Measurements from ENCODE around the gene LRIF1.
"Not testable (repeated sequence)": the region's sequence is repeated elsewhere in the genome, so short reads cannot be mapped to it uniquely, and the experiment has no call there.

Gene LRIF1

DNA sequence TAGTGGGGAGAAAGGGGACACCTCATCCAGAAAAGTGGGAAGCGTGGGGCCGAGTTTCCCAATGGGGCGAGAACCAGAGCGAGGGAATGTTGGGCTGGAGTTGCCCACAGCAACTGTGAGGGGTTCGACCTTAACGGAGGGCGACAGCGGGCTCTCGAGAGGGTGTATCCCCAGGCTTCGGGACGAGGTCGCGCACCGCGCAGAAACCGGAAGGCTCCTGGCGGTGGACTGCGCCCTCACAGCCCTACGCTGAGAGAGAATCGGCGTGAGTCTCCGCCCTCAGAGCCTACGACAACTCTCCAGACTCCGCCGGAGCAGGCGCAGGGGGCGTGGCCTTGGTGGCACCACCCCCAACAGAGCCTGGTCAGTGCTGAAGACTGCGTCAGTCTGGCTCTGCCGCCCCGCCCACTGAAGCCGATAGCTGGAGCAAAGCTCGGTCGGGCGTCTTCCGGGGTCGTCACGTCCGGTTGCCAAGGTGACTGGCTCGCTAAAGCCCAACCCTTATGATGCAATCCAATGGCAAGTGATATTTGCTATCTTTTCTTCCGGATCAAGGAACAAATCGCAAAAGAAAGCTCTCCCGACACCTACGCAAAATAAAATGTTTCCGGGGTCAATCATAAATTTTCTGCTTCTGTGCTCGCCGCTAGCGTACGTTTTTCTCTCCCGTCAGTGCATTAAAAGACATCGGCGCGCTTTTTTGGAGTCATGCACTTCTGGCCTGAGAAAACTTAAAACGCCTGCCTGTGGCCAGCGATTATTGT lies at the start of gene LRIF1:
Gene LRIF1 (minus strand): TSS at position 232 of the 764 bp plus-strand sequence. CDS start 234 bp downstream, outside the sequence.
- peak; percentile 99 to 100 for DNase-seq (ENCODE audit: low read depth in 2 of 2, low spot score in 1 of 2)

GRCh38 chr1:111008031-111008430 lies 44.3 kb upstream of the LRIF1 start:
- no peak for DNase-seq (ENCODE audit: low read depth in 2 of 2, low spot score in 1 of 2)

GRCh38 chr1:111006556-111006955 lies 42.8 kb upstream of the LRIF1 start:
- no peak for DNase-seq (ENCODE audit: low read depth in 2 of 2, low spot score in 1 of 2)

- not testable (repeated sequence) for DNase-seq (ENCODE audit: low read depth in 2 of 2, low spot score in 1 of 2)
Observed at GRCh38 chr1:110999607-111000006, 35.9 kb upstream of the LRIF1 start.

DNA sequence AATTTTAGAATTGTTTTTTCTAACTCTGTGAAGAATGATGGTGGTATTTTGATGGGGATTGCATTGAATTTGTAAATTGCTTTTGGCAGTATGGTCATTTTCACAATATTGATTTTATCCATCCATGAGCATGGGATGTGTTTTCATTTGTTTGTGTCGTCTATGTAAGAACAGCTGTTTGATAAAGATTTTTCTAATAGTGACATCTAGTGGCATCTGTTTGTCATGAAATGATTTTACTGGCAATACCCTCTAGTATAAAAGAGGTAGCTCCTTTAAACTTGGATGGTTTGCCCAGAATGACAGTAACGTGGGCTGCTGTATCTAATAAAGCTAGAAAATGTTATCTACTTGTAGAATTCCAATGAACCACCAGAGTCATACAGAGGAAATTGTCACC lies 28.6 kb upstream of the LRIF1 start:
- DNase-seq (ENCODE audit: low read depth in 2 of 2, low spot score in 1 of 2), result not testable (repeated sequence)

- not testable (repeated sequence) for DNase-seq (ENCODE audit: low read depth in 2 of 2, low spot score in 1 of 2)
Observed at GRCh38 chr1:110991295-110991694, 27.6 kb upstream of the LRIF1 start.

DNA sequence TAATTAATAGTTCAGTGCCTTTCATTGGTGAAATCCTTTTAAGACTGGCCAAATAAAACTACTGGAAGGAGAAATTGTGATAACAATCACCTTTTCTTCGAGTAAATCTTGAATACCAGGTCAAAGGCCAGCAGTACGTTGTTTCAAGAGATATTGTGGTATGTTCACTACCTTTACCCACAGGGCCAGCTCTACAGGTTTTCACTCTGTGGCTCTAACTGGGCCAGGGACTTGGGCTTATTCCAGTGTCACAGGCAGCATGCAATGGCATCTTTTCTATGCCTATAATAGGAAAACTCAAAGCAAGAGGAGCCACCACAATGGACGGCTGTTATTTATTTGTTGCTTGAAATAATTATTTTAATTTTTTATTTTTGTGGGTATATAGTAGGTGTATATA lies 26.8 kb upstream of the LRIF1 start:
- no peak for DNase-seq (ENCODE audit: low read depth in 2 of 2, low spot score in 1 of 2)

GRCh38 chr1:110986407-110986891 lies 22.7 kb upstream of the LRIF1 start:
- DNase-seq (ENCODE audit: low read depth in 2 of 2, low spot score in 1 of 2), result no peak

DNA sequence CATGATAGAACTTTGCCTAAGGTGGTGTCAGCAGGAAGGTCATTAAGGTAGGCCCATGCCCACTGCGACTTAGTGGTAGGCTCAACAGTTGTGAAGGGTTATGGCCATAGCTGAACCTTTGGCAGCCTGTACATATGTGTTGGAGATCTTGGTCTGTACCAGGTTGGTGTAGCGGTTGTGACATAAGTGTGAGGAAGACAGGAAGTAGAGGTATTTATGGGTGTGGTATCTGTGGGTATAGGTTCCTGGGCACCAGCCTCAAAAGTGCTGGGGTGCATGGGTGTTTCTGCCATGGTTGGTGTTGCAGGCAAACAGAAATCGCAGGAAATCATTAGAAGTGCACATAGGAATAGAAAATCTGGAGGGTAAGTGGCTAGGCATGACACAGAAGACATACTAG lies 18.6 kb upstream of the LRIF1 start:
- DNase-seq (ENCODE audit: low read depth in 2 of 2, low spot score in 1 of 2), result no peak

- no peak for DNase-seq (ENCODE audit: low read depth in 2 of 2, low spot score in 1 of 2)
Observed at GRCh38 chr1:110979154-110979553, 15.4 kb upstream of the LRIF1 start.

GRCh38 chr1:110976089-110976488 lies 12.4 kb upstream of the LRIF1 start:
- no peak for DNase-seq (ENCODE audit: low read depth in 2 of 2, low spot score in 1 of 2)

GRCh38 chr1:110975265-110975664 lies 11.5 kb upstream of the LRIF1 start:
- DNase-seq (ENCODE audit: low read depth in 2 of 2, low spot score in 1 of 2), result no peak

DNA sequence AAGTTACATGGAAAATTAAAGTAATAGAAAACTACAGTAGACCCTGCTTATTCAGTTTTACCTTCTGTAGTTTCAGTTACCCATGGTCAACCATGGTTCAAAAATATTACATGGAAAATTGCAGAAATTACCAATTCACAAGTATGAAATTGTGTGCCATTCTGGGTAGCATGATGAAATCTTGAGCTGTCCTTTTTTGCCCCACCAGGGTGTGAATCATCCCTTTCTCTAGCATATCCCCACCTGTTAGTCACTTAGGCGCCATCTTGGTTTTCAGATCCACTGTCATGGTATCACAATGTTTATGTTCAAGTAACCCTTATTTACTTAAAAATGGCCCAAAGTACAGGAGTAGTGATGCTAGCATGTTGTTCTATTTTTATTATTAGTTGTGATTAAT lies 3.5 kb upstream of the LRIF1 start:
- no peak for DNase-seq (ENCODE audit: low read depth in 2 of 2, low spot score in 1 of 2)

GRCh38 chr1:110964455-110964903 lies 757 bp upstream of the LRIF1 start:
- DNase-seq (ENCODE audit: low read depth in 2 of 2, low spot score in 1 of 2), result no peak

DNA sequence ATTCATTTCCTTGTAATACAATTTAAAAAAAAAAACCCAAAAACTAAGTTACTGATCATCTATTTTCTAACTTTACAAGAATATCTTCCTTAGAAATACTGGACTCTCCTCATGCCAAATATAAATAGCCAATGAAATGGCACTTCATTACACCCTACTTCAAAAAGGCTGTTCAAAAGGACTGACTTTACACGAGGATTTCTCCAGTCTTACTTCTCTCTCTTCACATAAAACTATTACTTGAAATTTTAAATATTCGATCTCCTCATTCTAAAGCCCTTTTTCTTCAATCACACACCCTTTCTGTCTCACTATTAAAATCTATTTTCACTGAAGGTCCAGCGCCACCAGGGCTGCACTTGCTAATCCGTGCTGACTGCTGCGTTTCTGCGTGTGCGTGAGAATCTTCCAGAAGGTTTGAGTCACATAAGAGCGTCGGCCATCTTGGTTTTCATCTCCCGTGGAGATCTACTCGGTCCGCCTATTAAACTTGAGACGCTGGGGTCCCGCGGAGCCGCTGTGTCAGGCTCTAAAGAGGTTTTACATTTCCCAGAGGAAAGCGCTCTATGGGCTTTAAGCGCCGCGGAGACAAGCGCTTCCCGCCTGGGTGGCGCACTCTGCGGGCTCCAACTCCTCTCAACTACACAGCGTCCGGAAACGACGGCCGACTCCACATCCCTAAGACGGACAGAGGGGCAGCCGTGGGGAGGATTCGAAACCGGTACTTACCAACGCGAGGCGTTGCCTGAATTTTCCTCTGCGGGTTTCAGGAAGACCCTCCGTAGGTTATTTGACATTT lies 631 bp downstream of the LRIF1 start:
- DNase-seq (ENCODE audit: low read depth in 2 of 2, low spot score in 1 of 2), result peak; percentile 37 to 41

DNA sequence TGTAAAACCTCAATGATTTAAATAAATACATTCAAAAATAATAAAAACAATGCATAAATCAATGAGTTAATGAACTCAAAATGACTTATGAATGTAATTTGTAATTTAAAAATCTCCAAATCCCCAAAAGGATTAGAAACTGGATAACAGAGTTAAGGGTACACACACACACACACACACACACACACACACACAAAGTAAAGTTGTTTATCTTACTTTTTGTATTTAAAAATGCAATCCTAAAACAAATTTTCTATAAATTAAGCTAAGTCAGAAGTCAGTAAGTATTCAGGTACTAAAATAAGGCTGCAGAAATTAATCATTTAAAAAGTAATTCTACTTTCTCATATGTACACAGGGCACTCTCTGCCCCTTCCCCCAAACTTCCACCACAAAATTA lies 1.8 kb downstream of the LRIF1 start:
- DNase-seq (ENCODE audit: low read depth in 2 of 2, low spot score in 1 of 2), result no peak

GRCh38 chr1:110960777-110961420 lies 2.8 kb downstream of the LRIF1 start:
- no peak for DNase-seq (ENCODE audit: low read depth in 2 of 2, low spot score in 1 of 2)

- DNase-seq (ENCODE audit: low read depth in 2 of 2, low spot score in 1 of 2), result no peak
Observed at GRCh38 chr1:110957798-110958197, 5.9 kb downstream of the LRIF1 start.

DNA sequence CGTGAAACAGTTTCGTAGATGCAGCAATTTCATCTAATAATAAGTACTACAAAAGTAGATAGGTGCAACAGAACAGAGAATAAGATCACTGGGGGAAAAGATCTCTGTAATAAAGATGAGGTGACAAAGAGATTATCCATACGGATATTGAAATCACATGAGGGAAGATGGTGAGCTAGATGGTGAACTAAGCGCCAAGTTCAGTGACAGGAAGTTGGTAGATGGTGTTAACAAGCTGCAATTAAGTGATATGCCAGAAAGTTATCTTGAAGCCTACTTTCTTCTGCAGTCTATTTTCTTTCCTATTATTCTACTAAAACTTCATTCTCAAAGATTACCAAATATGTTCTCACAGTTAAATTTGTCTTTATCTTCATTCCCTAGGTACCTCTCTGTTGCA lies 7.1 kb downstream of the LRIF1 start:
- DNase-seq (ENCODE audit: low read depth in 2 of 2, low spot score in 1 of 2), result no peak

DNA sequence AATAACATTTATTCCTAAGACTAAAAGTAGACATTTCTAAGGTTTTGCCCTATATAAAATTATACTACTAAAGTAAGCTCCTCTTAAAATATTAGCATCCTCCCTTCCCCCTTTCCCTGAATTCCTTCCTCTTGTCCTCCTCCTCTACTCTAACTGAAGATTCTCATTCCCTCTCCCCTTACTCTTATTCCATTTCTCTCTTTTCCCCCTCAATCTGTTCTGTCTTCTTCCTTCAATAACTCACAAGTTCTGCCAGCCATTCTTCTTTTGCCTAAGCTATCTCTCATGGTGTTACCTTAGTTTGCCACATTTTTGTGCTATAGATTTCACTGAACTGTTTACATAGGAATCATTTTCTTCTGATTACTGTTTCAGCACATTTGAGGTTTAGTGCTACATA lies 10.7 kb downstream of the LRIF1 start:
- no peak for DNase-seq (ENCODE audit: low read depth in 2 of 2, low spot score in 1 of 2)

DNA sequence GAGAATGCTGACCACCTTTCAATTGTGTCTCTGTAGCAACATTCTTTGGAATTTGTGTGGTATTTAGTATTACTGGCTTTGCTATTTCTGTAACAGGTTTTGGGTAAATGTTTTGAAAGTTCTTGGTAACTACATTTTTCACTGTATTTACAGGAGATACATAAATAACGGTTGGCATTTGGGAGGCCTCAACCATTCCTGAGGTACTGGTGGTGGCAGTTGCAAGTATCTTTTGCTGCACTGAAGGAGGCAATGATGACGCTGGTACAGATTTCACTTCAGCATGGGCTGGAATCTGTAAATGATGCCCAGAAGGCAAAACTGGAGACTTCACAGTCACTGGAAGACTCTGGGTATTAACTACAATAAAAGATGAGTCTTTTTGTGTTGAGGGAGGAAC lies 11.7 kb downstream of the LRIF1 start:
- DNase-seq (ENCODE audit: low read depth in 2 of 2, low spot score in 1 of 2), result no peak

- DNase-seq (ENCODE audit: low read depth in 2 of 2, low spot score in 1 of 2), result no peak
Observed at GRCh38 chr1:110951161-110951560, 12.6 kb downstream of the LRIF1 start.
